Muscle of leg (tissue), 11 donors: ENCODE results near the gene MTFR1L. TPM values are rescaled to one million over a fixed set of nuclear protein-coding genes. Genes with fewer than 3 reads are reported as not detected.

Experiments used
- DNase-seq: peaks from one replicate; pipeline ENCODE4 v3.0.0; 2013
- H3K27ac ChIP-seq: one replicate; pipeline ENCODE4 v1.5.1; 2013; ENCODE audit warnings: mild to moderate bottlenecking, low read length, control low read depth
- H3K27me3 ChIP-seq: one replicate; pipeline ENCODE4 v1.6.1; 2013; ENCODE audit warnings: low read length; ENCODE audit not compliant: control insufficient read depth, insufficient read depth
- H3K36me3 ChIP-seq: one replicate; pipeline ENCODE4 v1.6.1; 2013; ENCODE audit warnings: low read length; ENCODE audit not compliant: control insufficient read depth, insufficient read depth
- H3K4me1 ChIP-seq: one replicate; pipeline ENCODE4 v1.6.1; 2013; ENCODE audit warnings: low read length; ENCODE audit not compliant: control insufficient read depth, insufficient read depth
- H3K4me3 ChIP-seq: one replicate; pipeline ENCODE4 v1.5.1; 2013; ENCODE audit warnings: low read length, control low read depth
- H3K9me3 ChIP-seq: replicated peaks from 2 replicates; pipeline ENCODE4 v1.6.1; 2013; ENCODE audit warnings: low read depth, low read length; ENCODE audit not compliant: control insufficient read depth
- WGBS: methylation state at CpG from one replicate; pipeline ENCODE4 v1.1.5; 2013; ENCODE audit warnings: missing lambda C conversion rate; ENCODE audit not compliant: insufficient coverage; 5-methylcytosine and 5-hydroxymethylcytosine counted together
- polyA plus RNA-seq, 8 donors: library from polyadenylated mRNA; unstranded; fragments of 120-200 nt; gene quantifications; one replicate each; pipeline versions ENCODE4 v1.2.1 to v1.2.3, GENCODE V29; 2013; ENCODE audit warnings: inconsistent platforms in 1 of 8, low replicate concordance in 1 of 8; ENCODE audit not compliant: insufficient read length in 8 of 8, insufficient read depth in 1 of 8
- total RNA-seq: library from RNA; stranded (reverse); fragments of 120-200 nt; gene quantifications from one replicate; pipeline ENCODE4 v1.2.4, GENCODE V29; 2013

The MTFR1L gene
- total and polyA plus RNA-seq, 9 donors: 53.2 to 76.3 (median 63.7) TPM

DNA sequence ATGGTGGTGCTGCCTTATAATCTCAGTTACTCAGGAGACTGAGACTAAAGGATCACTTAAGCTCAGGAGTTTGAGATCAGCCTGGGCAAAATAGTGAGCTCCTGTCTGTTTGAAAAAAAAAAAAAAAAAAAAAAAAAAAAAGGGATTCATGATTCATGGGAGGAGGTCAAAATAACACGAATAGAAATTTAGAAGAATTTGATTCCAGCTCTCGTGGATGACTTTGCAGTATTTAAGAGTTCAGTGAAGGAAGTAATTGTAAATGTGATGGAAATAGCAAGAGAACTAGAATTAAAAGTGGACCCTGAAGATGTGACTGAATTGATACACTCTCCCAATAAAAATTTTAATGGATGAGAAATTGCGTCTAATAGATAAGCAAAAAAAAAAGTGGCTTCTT is 23.7 kb downstream of the MTFR1L start:
- DNase-seq: no peak
- Histone ChIP-seq H3K4me3 (no peak overlapping the region), H3K36me3 (no peaks in the 10 kb centered on the region), H3K4me1 (no peaks in the 10 kb centered on the region), H3K9me3 (no peaks in the 10 kb centered on the region), H3K27ac (no peak overlapping the region), H3K27me3 (no peaks in the 10 kb centered on the region)
- no CpG with 5 or more reads among the region's 3 CpGs for WGBS

- Histone ChIP-seq H3K27ac (no peak overlapping the region), H3K4me3 (no peak overlapping the region), H3K27me3 (no peaks in the 10 kb centered on the region), H3K4me1 (no peaks in the 10 kb centered on the region), H3K9me3 (no peaks in the 10 kb centered on the region), H3K36me3 (no peaks in the 10 kb centered on the region)
- DNase-seq: no peak
- WGBS: 79% methylated on average over 1 of the region's 3 CpGs
These were observed 25.0 kb downstream of the MTFR1L start for GRCh38 chr1:25844536-25845337.

DNA sequence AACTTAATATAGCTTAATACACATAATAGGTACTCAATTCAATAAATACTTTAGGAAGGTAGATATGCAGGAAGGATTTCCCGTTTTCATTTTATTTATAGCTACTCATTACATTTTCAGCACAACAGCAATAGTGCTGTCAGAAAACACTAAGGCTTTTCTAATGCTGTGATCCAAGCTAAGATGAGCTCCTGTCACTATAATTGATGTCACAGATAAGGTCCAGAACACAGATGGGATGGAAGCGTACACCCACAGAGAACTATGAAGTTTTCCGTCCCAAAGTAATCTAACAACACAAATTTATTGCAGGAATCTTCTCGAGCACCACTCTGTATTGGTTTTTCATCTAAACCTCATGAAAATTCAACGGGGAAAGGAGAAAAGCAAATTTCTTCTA is 25.9 kb downstream of the MTFR1L start:
- no peak for DNase-seq
- 88% methylated on average over 2 of the region's 5 CpGs for WGBS
- Histone ChIP-seq H3K9me3 (no peaks in the 10 kb centered on the region), H3K4me3 (no peak overlapping the region), H3K4me1 (no peaks in the 10 kb centered on the region), H3K36me3 (no peaks in the 10 kb centered on the region), H3K27me3 (no peaks in the 10 kb centered on the region), H3K27ac (no peak overlapping the region)

- Histone ChIP-seq H3K27me3 (no peaks in the 10 kb centered on the region), H3K4me3 (no peak overlapping the region), H3K4me1 (no peaks in the 10 kb centered on the region), H3K36me3 (no peaks in the 10 kb centered on the region), H3K9me3 (no peaks in the 10 kb centered on the region), H3K27ac (no peak overlapping the region)
- 60% methylated on average over 1 of the region's 4 CpGs for WGBS
- DNase-seq: no peak
These were observed 28.2 kb downstream of the MTFR1L start for GRCh38 chr1:25847929-25848328.

- H3K27ac ChIP-seq: no peak overlapping the region
- no peaks in the 10 kb centered on the region for H3K36me3 ChIP-seq
- H3K4me1 ChIP-seq: no peaks in the 10 kb centered on the region
- no peak for DNase-seq
- H3K27me3 ChIP-seq: no peaks in the 10 kb centered on the region
- H3K4me3 ChIP-seq: no peak overlapping the region
- H3K9me3 ChIP-seq: no peaks in the 10 kb centered on the region
- 80% methylated on average over 1 of the region's 1 CpG for whole genome bisulfite sequencing
These were observed 28.8 kb downstream of the MTFR1L start for GRCh38 chr1:25848531-25848930.

GRCh38 chr1:25854554-25854953 is 34.8 kb downstream of the MTFR1L start:
- H3K9me3 ChIP-seq: no peaks in the 10 kb centered on the region
- WGBS: no CpG with 5 or more reads among the region's 2 CpGs
- H3K36me3 ChIP-seq: no peaks in the 10 kb centered on the region
- H3K4me1 ChIP-seq: peaks cover 7% of the 10 kb centered on the region
- H3K27ac ChIP-seq: no peak overlapping the region
- no peak for DNase-seq
- no peaks in the 10 kb centered on the region for H3K27me3 ChIP-seq
- no peak overlapping the region for H3K4me3 ChIP-seq

DNA sequence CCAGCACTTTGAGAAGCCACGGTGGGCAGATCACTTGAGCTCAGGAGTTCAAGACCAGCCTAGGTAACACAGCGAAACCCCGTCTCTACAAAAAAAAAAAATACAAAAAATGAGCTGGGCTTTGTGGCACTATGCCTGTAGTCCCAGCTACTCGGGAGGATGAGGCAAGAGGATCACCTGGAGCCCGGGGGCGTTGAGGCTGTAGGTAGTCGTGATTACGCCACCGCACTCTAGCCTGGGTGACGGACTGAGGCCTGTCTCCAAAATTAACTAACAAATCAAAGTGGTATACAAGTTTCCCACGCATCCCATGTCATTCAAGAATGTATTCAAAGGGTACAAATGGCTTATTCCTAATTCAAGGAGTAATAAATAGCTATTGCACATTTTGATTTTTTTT is 37.1 kb downstream of the MTFR1L start:
- Histone ChIP-seq H3K9me3 (no peaks in the 10 kb centered on the region), H3K4me1 (peaks cover 8% of the 10 kb centered on the region), H3K36me3 (no peaks in the 10 kb centered on the region), H3K27me3 (no peaks in the 10 kb centered on the region), H3K27ac (no peak overlapping the region), H3K4me3 (no peak overlapping the region)
- DNase-seq: no peak
- 86% methylated on average over 4 of the region's 11 CpGs for WGBS

GRCh38 chr1:25858494-25858893 is 38.7 kb downstream of the MTFR1L start:
- H3K36me3 ChIP-seq: peaks cover 13% of the 10 kb centered on the region
- no peak for DNase-seq
- 24% methylated on average over 6 of the region's 7 CpGs for WGBS
- no peaks in the 10 kb centered on the region for H3K27me3 ChIP-seq
- no peaks in the 10 kb centered on the region for H3K9me3 ChIP-seq
- peak overlapping the region; percentile 51 for H3K4me3 ChIP-seq
- H3K4me1 ChIP-seq: peaks cover 11% of the 10 kb centered on the region
- no peak overlapping the region for H3K27ac ChIP-seq

- peak; percentile 92 for DNase-seq
- H3K4me3 ChIP-seq: peak within 1 kb of the TSS; percentile 51
- H3K9me3 ChIP-seq: no peaks in the 10 kb centered on the region
- H3K27ac ChIP-seq: peak within 1 kb of the TSS; percentile 91
- H3K27me3 ChIP-seq: no peaks in the 10 kb centered on the region
- H3K4me1 ChIP-seq: peaks cover 11% of the 10 kb centered on the region
- H3K36me3 ChIP-seq: peaks cover 15% of the 10 kb centered on the region
- WGBS: 0% methylated on average over 71 of the region's 77 CpGs
These were observed 39.4 kb downstream of the MTFR1L start, which contains the start of gene AUNIP for GRCh38 chr1:25858906-25859789. Gene AUNIP (minus strand): TSS chr1:25859457. CDS start chr1:25859357, 100 bp downstream.
